ENCODE data around the gene LDLR. TPM values are rescaled to one million over a fixed set of nuclear protein-coding genes. Genes with fewer than 3 reads are reported as not detected.

Gene LDLR
- total and polyA plus RNA-seq, 2 of the 4 experiments (the other 2 are of a cell fraction): 45.2 to 53.8 TPM

- Histone ChIP-seq H3K9ac (ENCODE audit: low read depth, low read length) (no peak overlapping the region), H3K36me3 (ENCODE audit: control insufficient read depth, insufficient read depth, low read length) (peaks cover 56% of the 10 kb centered on the region), H2AK9ac (replicated peaks; ENCODE audit: low read depth, low read length, poor library complexity) (no peak overlapping the region), H3K4me1 (ENCODE audit: control insufficient read depth, insufficient read depth, low read length) (no peaks in the 10 kb centered on the region), H3K14ac (replicated peaks; ENCODE audit: low read depth, low read length) (no peak overlapping the region), H3K4me2 (ENCODE audit: low read depth, low read length) (no peak overlapping the region), H3K9me3 (ENCODE audit: control insufficient read depth, insufficient read depth, low read length) (no peaks in the 10 kb centered on the region), H3K56ac (ENCODE audit: extremely low read depth, insufficient read depth, low read length) (no peak overlapping the region), H3K18ac (ENCODE audit: low read depth, low read length) (no peak overlapping the region), H3K4me3 (ENCODE audit: insufficient read depth, low read depth, low read length) (no peak overlapping the region), H2BK20ac (ENCODE audit: low read depth, low read length) (no peak overlapping the region), H3K79me1 (ENCODE audit: low read depth in 1 of 2, low read length in 2 of 2) (peaks cover 25 to 58% of the 10 kb centered on the region in 2 experiments), H2BK5ac (ENCODE audit: low read depth, low read length, poor library complexity, severe bottlenecking) (no peak overlapping the region), H4K91ac (ENCODE audit: insufficient read depth, low read depth, low read length) (no peak overlapping the region), H4K8ac (ENCODE audit: low read depth in 2 of 2, low read length in 2 of 2) (no peak overlapping the region), H3K4ac (ENCODE audit: low read depth, low read length) (no peak overlapping the region), H2AFZ (replicated peaks; ENCODE audit: low read length, poor library complexity) (no peak overlapping the region), H3K23ac (ENCODE audit: low read depth, low read length) (no peak overlapping the region), H3K27ac (ENCODE audit: insufficient read depth, low read length) (no peak overlapping the region), H2BK15ac (ENCODE audit: low read depth, low read length) (no peak overlapping the region), H4K5ac (ENCODE audit: low read depth, low read length) (no peak overlapping the region), H2AK5ac (ENCODE audit: low read depth, low read length) (no peak overlapping the region), H3K9me1 (ENCODE audit: insufficient read depth, low read length) (no peaks in the 10 kb centered on the region), H3K27me3 (ENCODE audit: control insufficient read depth, insufficient read depth, low read length) (no peaks in the 10 kb centered on the region), H4K20me1 (ENCODE audit: insufficient read depth, low read length) (no peaks in the 10 kb centered on the region; the same call in 1 of the 2 replicates), H2BK120ac (ENCODE audit: low read depth, low read length) (no peak overlapping the region)
- DNase-seq (no peak), ATAC-seq (ENCODE audit: low read depth) (no peak)
- no peak for TF ChIP-seq USF2 (IDR thresholded peaks at IDR 0.05; ENCODE audit: low read depth, low read length)
- TF ChIP-seq, protein P1, sequence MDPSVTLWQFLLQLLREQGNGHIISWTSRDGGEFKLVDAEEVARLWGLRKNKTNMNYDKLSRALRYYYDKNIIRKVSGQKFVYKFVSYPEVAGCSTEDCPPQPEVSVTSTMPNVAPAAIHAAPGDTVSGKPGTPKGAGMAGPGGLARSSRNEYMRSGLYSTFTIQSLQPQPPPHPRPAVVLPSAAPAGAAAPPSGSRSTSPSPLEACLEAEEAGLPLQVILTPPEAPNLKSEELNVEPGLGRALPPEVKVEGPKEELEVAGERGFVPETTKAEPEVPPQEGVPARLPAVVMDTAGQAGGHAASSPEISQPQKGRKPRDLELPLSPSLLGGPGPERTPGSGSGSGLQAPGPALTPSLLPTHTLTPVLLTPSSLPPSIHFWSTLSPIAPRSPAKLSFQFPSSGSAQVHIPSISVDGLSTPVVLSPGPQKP (IDR thresholded peaks at IDR 0.05; ENCODE audit: borderline replicate concordance, low read depth, low read length): no peak
- TF ChIP-seq MAFK (IDR thresholded peaks at IDR 0.05; ENCODE audit: low read depth, low read length): no peak
- TF ChIP-seq CTCF (conservative IDR thresholded peaks at IDR 0.05; ENCODE audit: low read depth, low read length): no peak
- no peak for TF ChIP-seq MXI1 (IDR thresholded peaks at IDR 0.05; ENCODE audit: borderline replicate concordance, low read depth, low read length)
- TF ChIP-seq RFX5 (IDR thresholded peaks at IDR 0.05; ENCODE audit: low read depth, low read length): no peak
- TF ChIP-seq RCOR1 (IDR thresholded peaks at IDR 0.05; ENCODE audit: insufficient replicate concordance, low read length): no peak
- TF ChIP-seq SMC3 (IDR thresholded peaks at IDR 0.05; ENCODE audit: low read depth, low read length): no peak
- TF ChIP-seq MAZ (IDR thresholded peaks at IDR 0.05; ENCODE audit: borderline replicate concordance, low read depth, low read length): no peak
- TF ChIP-seq BHLHE40 (IDR thresholded peaks at IDR 0.05; ENCODE audit: low read depth, low read length): no peak
- no peak for TF ChIP-seq NFE2L2 (IDR thresholded peaks at IDR 0.05; ENCODE audit: low read depth, low read length)
- TF ChIP-seq FOS (IDR thresholded peaks at IDR 0.05; ENCODE audit: low read depth, low read length): no peak
- TF ChIP-seq POLR2A (IDR thresholded peaks at IDR 0.05; ENCODE audit: low read depth, low read length): no peak
- TF ChIP-seq CEBPB (IDR thresholded peaks at IDR 0.05; ENCODE audit: low read depth, low read length): no peak
- TF ChIP-seq CHD1 (IDR thresholded peaks at IDR 0.05; ENCODE audit: low read depth, low read length): no peak
- no peak for TF ChIP-seq RAD21 (IDR thresholded peaks at IDR 0.05; ENCODE audit: low read length)
- BruUV-seq (replicated peaks): no TSS peak
- ChIA-PET POLR2A (ENCODE audit: unreplicated experiment) (no interaction called here), CTCF (interaction anchor here (0.6 to 1.0 kb wide), 2 partner anchors 11 to 100 kb away, joined by 5 to 7 read pairs; no protein-coding TSS in a partner anchor)
- 100% methylated on average over 5 of the region's 14 CpGs; no CpG with 5 or more reads in 1 of the 2 experiments for WGBS, 2 experiments (ENCODE audit: extremely low coverage in 2 of 2, insufficient read length in 1 of 2)
- intact Hi-C loops (cut with micrococcal nuclease) (no loop called here), in situ Hi-C loops (cut with MboI; ENCODE audit: low sequenced_read_pairs) (no loop called here), dilution Hi-C loops (cut with HindIII; ENCODE audit: low sequenced_read_pairs, unreplicated experiment) (no loop called here)
Measured at GRCh38 chr19:11046605-11047354, 42.5 kb upstream of the LDLR start.
